ENCODE results near the gene LY9.

GRCh38 chr1:160776178-160776577 is 19.8 kb upstream of the LY9 start:
- TF ChIP-seq, protein P1, sequence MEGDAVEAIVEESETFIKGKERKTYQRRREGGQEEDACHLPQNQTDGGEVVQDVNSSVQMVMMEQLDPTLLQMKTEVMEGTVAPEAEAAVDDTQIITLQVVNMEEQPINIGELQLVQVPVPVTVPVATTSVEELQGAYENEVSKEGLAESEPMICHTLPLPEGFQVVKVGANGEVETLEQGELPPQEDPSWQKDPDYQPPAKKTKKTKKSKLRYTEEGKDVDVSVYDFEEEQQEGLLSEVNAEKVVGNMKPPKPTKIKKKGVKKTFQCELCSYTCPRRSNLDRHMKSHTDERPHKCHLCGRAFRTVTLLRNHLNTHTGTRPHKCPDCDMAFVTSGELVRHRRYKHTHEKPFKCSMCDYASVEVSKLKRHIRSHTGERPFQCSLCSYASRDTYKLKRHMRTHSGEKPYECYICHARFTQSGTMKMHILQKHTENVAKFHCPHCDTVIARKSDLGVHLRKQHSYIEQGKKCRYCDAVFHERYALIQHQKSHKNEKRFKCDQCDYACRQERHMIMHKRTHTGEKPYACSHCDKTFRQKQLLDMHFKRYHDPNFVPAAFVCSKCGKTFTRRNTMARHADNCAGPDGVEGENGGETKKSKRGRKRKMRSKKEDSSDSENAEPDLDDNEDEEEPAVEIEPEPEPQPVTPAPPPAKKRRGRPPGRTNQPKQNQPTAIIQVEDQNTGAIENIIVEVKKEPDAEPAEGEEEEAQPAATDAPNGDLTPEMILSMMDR (IDR thresholded peaks at IDR 0.05): no peak
- no peak for TF ChIP-seq EZH2phosphoT487 (IDR thresholded peaks at IDR 0.05)
- TF ChIP-seq EZH2 (IDR thresholded peaks at IDR 0.05): no peak

Data from neural progenitor cell (in vitro differentiated cells).